Measurements from ENCODE around the gene CARMIL3. TPM values are rescaled to one million over a fixed set of nuclear protein-coding genes. Genes with fewer than 3 reads are reported as not detected.
A peak's percentile ranks its signal among the peaks of the same experiment; 100 is the strongest.
"Not testable (repeated sequence)": the region's sequence is repeated elsewhere in the genome, so short reads cannot be mapped to it uniquely, and the experiment has no call there.

CARMIL3 gene
- total RNA-seq, 1 donor from 2014 or later: 0.34 TPM

GRCh38 chr14:24040692-24041091, 11.1 kb upstream of the CARMIL3 start:
- H3K4me3 ChIP-seq (ENCODE audit: insufficient read depth, low read depth, low read length): no peak overlapping the region
- no peak for DNase-seq (ENCODE audit: low read depth)
- no peak overlapping the region for H3K9ac ChIP-seq (ENCODE audit: low read length)
- Mint-ChIP-seq H3K27ac (ENCODE audit: unreplicated experiment) (no peak overlapping the region), H3K9me3 (ENCODE audit: unreplicated experiment) (no peaks in the 10 kb centered on the region), H3K4me3 (ENCODE audit: unreplicated experiment) (no peak overlapping the region), H3K4me1 (ENCODE audit: low read depth, unreplicated experiment) (peaks cover 4% of the 10 kb centered on the region), H3K27me3 (ENCODE audit: low read depth, unreplicated experiment) (peaks cover 20% of the 10 kb centered on the region), H3K36me3 (ENCODE audit: low read depth, unreplicated experiment) (no peaks in the 10 kb centered on the region)
- no peaks in the 10 kb centered on the region for H4K20me1 ChIP-seq (ENCODE audit: insufficient read depth, low read length)
- no peak overlapping the region for H3K27ac ChIP-seq (ENCODE audit: low read depth, low read length)
- H3K4me2 ChIP-seq (ENCODE audit: low read length): no peak overlapping the region
- FAIRE-seq: no peak
- H3K36me3 ChIP-seq (ENCODE audit: insufficient read depth, low read length): no peaks in the 10 kb centered on the region
- H3K27me3 ChIP-seq (ENCODE audit: insufficient read depth, low read length): no peaks in the 10 kb centered on the region
- TF ChIP-seq EZH2 (IDR thresholded peaks at IDR 0.05; ENCODE audit: insufficient read depth, low read length): no peak
- TF ChIP-seq, protein P1, sequence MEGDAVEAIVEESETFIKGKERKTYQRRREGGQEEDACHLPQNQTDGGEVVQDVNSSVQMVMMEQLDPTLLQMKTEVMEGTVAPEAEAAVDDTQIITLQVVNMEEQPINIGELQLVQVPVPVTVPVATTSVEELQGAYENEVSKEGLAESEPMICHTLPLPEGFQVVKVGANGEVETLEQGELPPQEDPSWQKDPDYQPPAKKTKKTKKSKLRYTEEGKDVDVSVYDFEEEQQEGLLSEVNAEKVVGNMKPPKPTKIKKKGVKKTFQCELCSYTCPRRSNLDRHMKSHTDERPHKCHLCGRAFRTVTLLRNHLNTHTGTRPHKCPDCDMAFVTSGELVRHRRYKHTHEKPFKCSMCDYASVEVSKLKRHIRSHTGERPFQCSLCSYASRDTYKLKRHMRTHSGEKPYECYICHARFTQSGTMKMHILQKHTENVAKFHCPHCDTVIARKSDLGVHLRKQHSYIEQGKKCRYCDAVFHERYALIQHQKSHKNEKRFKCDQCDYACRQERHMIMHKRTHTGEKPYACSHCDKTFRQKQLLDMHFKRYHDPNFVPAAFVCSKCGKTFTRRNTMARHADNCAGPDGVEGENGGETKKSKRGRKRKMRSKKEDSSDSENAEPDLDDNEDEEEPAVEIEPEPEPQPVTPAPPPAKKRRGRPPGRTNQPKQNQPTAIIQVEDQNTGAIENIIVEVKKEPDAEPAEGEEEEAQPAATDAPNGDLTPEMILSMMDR (IDR thresholded peaks at IDR 0.05; ENCODE audit: insufficient read depth, low read depth, low read length): no peak
- H2AFZ ChIP-seq (ENCODE audit: low read depth, low read length): no peak overlapping the region
- H3K79me2 ChIP-seq (ENCODE audit: insufficient read depth, low read length): no peaks in the 10 kb centered on the region
- H3K9me3 ChIP-seq (ENCODE audit: insufficient read depth, low read depth, low read length): no peaks in the 10 kb centered on the region
- no peaks in the 10 kb centered on the region for H3K4me1 ChIP-seq (ENCODE audit: insufficient read depth, low read length)

- no peak overlapping the region for H3K9ac ChIP-seq (ENCODE audit: low read length)
- no peaks in the 10 kb centered on the region for H3K36me3 ChIP-seq (ENCODE audit: insufficient read depth, low read length)
- H3K27ac ChIP-seq (ENCODE audit: low read depth, low read length): no peak overlapping the region
- no peak overlapping the region for H3K4me3 ChIP-seq (ENCODE audit: insufficient read depth, low read depth, low read length)
- no peak overlapping the region for H2AFZ ChIP-seq (ENCODE audit: low read depth, low read length)
- FAIRE-seq (no peak), DNase-seq (ENCODE audit: low read depth) (no peak)
- H3K79me2 ChIP-seq (ENCODE audit: insufficient read depth, low read length): no peaks in the 10 kb centered on the region
- H4K20me1 ChIP-seq (ENCODE audit: insufficient read depth, low read length): no peaks in the 10 kb centered on the region
- no peaks in the 10 kb centered on the region for H3K4me1 Mint-ChIP-seq (ENCODE audit: low read depth, unreplicated experiment)
- peaks cover 25% of the 10 kb centered on the region for H3K27me3 Mint-ChIP-seq (ENCODE audit: low read depth, unreplicated experiment)
- H3K4me2 ChIP-seq (ENCODE audit: low read length): no peak overlapping the region
- no peaks in the 10 kb centered on the region for H3K9me3 Mint-ChIP-seq (ENCODE audit: unreplicated experiment)
- no peaks in the 10 kb centered on the region for H3K9me3 ChIP-seq (ENCODE audit: insufficient read depth, low read depth, low read length)
- no peaks in the 10 kb centered on the region for H3K4me1 ChIP-seq (ENCODE audit: insufficient read depth, low read length)
- H3K4me3 Mint-ChIP-seq (ENCODE audit: unreplicated experiment): no peak overlapping the region
- TF ChIP-seq, protein P1 (IDR thresholded peaks at IDR 0.05; ENCODE audit: insufficient read depth, low read depth, low read length): no peak
- TF ChIP-seq EZH2 (IDR thresholded peaks at IDR 0.05; ENCODE audit: insufficient read depth, low read length): no peak
- no peak overlapping the region for H3K27ac Mint-ChIP-seq (ENCODE audit: unreplicated experiment)
- H3K27me3 ChIP-seq (ENCODE audit: insufficient read depth, low read length): peaks cover 2% of the 10 kb centered on the region
- no peaks in the 10 kb centered on the region for H3K36me3 Mint-ChIP-seq (ENCODE audit: low read depth, unreplicated experiment)
These were observed 9.1 kb upstream of the CARMIL3 start for GRCh38 chr14:24042746-24043145.

GRCh38 chr14:24049002-24049401, 2.8 kb upstream of the CARMIL3 start:
- not testable (repeated sequence) for H3K4me3 ChIP-seq (ENCODE audit: insufficient read depth, low read depth, low read length); H3K36me3 Mint-ChIP-seq (ENCODE audit: low read depth, unreplicated experiment); H3K9me3 Mint-ChIP-seq (ENCODE audit: unreplicated experiment); H3K36me3 ChIP-seq (ENCODE audit: insufficient read depth, low read length); H3K4me1 ChIP-seq (ENCODE audit: insufficient read depth, low read length); H2AFZ ChIP-seq (ENCODE audit: low read depth, low read length); DNase-seq (ENCODE audit: low read depth); FAIRE-seq; H3K79me2 ChIP-seq (ENCODE audit: insufficient read depth, low read length); H3K4me1 Mint-ChIP-seq (ENCODE audit: low read depth, unreplicated experiment); H3K4me2 ChIP-seq (ENCODE audit: low read length); H3K9me3 ChIP-seq (ENCODE audit: insufficient read depth, low read depth, low read length); H3K4me3 Mint-ChIP-seq (ENCODE audit: unreplicated experiment); H3K9ac ChIP-seq (ENCODE audit: low read length); H4K20me1 ChIP-seq (ENCODE audit: insufficient read depth, low read length); H3K27ac Mint-ChIP-seq (ENCODE audit: unreplicated experiment); H3K27ac ChIP-seq (ENCODE audit: low read depth, low read length)
- H3K27me3 Mint-ChIP-seq (ENCODE audit: low read depth, unreplicated experiment): peaks cover 60% of the 10 kb centered on the region
- peaks cover 19% of the 10 kb centered on the region for H3K27me3 ChIP-seq (ENCODE audit: insufficient read depth, low read length)

- not testable (repeated sequence) for H3K4me2 ChIP-seq (ENCODE audit: low read length); H3K36me3 ChIP-seq (ENCODE audit: insufficient read depth, low read length); H3K36me3 Mint-ChIP-seq (ENCODE audit: low read depth, unreplicated experiment); H3K4me1 Mint-ChIP-seq (ENCODE audit: low read depth, unreplicated experiment); DNase-seq (ENCODE audit: low read depth); H3K9me3 Mint-ChIP-seq (ENCODE audit: unreplicated experiment); H3K79me2 ChIP-seq (ENCODE audit: insufficient read depth, low read length); H3K9me3 ChIP-seq (ENCODE audit: insufficient read depth, low read depth, low read length); H3K9ac ChIP-seq (ENCODE audit: low read length); H4K20me1 ChIP-seq (ENCODE audit: insufficient read depth, low read length); H2AFZ ChIP-seq (ENCODE audit: low read depth, low read length); H3K27ac Mint-ChIP-seq (ENCODE audit: unreplicated experiment); H3K27ac ChIP-seq (ENCODE audit: low read depth, low read length); H3K4me3 ChIP-seq (ENCODE audit: insufficient read depth, low read depth, low read length); FAIRE-seq; H3K4me1 ChIP-seq (ENCODE audit: insufficient read depth, low read length)
- peak overlapping the region; percentile 75 for H3K4me3 Mint-ChIP-seq (ENCODE audit: unreplicated experiment)
- peaks cover 20% of the 10 kb centered on the region for H3K27me3 ChIP-seq (ENCODE audit: insufficient read depth, low read length)
- peaks cover 61% of the 10 kb centered on the region for H3K27me3 Mint-ChIP-seq (ENCODE audit: low read depth, unreplicated experiment)
These were observed 1.1 kb upstream of the CARMIL3 start for GRCh38 chr14:24050753-24051152.

Data from astrocyte (in vitro differentiated cells and primary cell).